ENCODE measurements around the gene SLC4A7.

GRCh38 chr3:27484015-27484844, at the start of gene SLC4A7:
- TF ChIP-seq POLR2A (IDR thresholded peaks at IDR 0.05; ENCODE audit: low read length) (peak; percentile 48), GATA1 (IDR thresholded peaks at IDR 0.05; ENCODE audit: low read depth, low read length) (no peak)

Measured in erythroblast (primary cell).